HL-60 (cell line): ENCODE measurements around the gene NME2.
A peak's percentile ranks its signal among the peaks of the same experiment; 100 is the strongest.
"Not testable (repeated sequence)": the region's sequence is repeated elsewhere in the genome, so short reads cannot be mapped to it uniquely, and the experiment has no call there.

Experiments
- DNase-seq, 2 experiments: peaks; one replicate each; pipeline ENCODE4 v3.0.0-alpha.2; 2010 to 2020; ENCODE audit warnings: low read depth in 1 of 2, low spot score in 1 of 2
- H3K27ac ChIP-seq: fragments of 250-450 bp; sonication (Bioruptor Pico); replicated peaks from 2 replicates; pipeline ENCODE4 v1.5.1; 2020; ENCODE audit warnings: mild to moderate bottlenecking, moderate library complexity
- H3K27me3 ChIP-seq: fragments of 250-450 bp; sonication (Bioruptor Pico); 2 replicates; pipeline ENCODE4 v1.5.1; 2021; ENCODE audit warnings: mild to moderate bottlenecking, moderate library complexity; ENCODE audit not compliant: insufficient read depth, poor library complexity, severe bottlenecking
- H3K4me3 ChIP-seq: replicated peaks from 2 replicates; pipeline ENCODE4 v1.5.1; 2011; ENCODE audit warnings: mild to moderate bottlenecking, control low read depth, low read length; ENCODE audit not compliant: insufficient read depth
- GABPA ChIP-seq: IDR thresholded peaks from 2 replicates; pipeline ENCODE4 v1.6.1; 2012; ENCODE audit warnings: low read depth
- POLR2AphosphoS5 ChIP-seq: IDR thresholded peaks from 2 replicates; pipeline ENCODE4 v1.6.1; 2012; ENCODE audit warnings: low read depth
- SPI1 ChIP-seq: IDR thresholded peaks from 2 replicates; pipeline ENCODE4 v1.6.1; 2012; ENCODE audit warnings: low read depth, mild to moderate bottlenecking, borderline replicate concordance
- TF ChIP-seq, protein P1 (sequence below): IDR thresholded peaks from one replicate; pipeline ENCODE4 v1.5.1; 2011; ENCODE audit warnings: low read length, control low read depth, inconsistent platforms; ENCODE audit not compliant: insufficient read depth
- TF ChIP-seq, protein P2 (sequence below): IDR thresholded peaks from 2 replicates; pipeline ENCODE4 v1.6.1; 2012; ENCODE audit warnings: low read depth; ENCODE audit not compliant: insufficient replicate concordance

The NME2 gene

DNA sequence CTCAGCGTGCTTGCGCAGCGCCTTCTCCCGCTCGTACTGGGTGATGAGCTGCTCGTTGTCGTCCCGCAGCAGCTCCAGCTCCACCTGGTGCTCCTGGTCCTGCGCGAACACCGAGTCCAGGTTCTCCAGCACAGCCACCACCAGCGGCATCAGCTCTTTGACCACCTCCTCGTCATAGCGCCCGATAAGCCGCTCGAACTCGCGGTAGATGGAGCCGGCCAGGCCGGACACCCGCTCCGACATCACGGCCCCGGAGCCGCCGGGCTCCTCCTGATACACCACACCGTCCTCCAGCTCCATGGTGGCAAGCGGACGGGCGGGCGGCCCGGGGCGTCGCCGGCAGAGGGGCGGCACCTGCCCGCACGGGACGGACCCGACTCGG is 45.9 kb upstream of the NME2 start:
- Histone ChIP-seq H3K4me3 (peak overlapping the region; percentile 98), H3K27ac (peak overlapping the region; percentile 89), H3K27me3 (no peaks in the 10 kb centered on the region)
- peak; percentile 24 to 39 for DNase-seq
- TF ChIP-seq, protein P1, sequence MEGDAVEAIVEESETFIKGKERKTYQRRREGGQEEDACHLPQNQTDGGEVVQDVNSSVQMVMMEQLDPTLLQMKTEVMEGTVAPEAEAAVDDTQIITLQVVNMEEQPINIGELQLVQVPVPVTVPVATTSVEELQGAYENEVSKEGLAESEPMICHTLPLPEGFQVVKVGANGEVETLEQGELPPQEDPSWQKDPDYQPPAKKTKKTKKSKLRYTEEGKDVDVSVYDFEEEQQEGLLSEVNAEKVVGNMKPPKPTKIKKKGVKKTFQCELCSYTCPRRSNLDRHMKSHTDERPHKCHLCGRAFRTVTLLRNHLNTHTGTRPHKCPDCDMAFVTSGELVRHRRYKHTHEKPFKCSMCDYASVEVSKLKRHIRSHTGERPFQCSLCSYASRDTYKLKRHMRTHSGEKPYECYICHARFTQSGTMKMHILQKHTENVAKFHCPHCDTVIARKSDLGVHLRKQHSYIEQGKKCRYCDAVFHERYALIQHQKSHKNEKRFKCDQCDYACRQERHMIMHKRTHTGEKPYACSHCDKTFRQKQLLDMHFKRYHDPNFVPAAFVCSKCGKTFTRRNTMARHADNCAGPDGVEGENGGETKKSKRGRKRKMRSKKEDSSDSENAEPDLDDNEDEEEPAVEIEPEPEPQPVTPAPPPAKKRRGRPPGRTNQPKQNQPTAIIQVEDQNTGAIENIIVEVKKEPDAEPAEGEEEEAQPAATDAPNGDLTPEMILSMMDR = no peak
- TF ChIP-seq SPI1 (no peak), POLR2AphosphoS5 (no peak), GABPA (no peak)
- TF ChIP-seq, protein P2, sequence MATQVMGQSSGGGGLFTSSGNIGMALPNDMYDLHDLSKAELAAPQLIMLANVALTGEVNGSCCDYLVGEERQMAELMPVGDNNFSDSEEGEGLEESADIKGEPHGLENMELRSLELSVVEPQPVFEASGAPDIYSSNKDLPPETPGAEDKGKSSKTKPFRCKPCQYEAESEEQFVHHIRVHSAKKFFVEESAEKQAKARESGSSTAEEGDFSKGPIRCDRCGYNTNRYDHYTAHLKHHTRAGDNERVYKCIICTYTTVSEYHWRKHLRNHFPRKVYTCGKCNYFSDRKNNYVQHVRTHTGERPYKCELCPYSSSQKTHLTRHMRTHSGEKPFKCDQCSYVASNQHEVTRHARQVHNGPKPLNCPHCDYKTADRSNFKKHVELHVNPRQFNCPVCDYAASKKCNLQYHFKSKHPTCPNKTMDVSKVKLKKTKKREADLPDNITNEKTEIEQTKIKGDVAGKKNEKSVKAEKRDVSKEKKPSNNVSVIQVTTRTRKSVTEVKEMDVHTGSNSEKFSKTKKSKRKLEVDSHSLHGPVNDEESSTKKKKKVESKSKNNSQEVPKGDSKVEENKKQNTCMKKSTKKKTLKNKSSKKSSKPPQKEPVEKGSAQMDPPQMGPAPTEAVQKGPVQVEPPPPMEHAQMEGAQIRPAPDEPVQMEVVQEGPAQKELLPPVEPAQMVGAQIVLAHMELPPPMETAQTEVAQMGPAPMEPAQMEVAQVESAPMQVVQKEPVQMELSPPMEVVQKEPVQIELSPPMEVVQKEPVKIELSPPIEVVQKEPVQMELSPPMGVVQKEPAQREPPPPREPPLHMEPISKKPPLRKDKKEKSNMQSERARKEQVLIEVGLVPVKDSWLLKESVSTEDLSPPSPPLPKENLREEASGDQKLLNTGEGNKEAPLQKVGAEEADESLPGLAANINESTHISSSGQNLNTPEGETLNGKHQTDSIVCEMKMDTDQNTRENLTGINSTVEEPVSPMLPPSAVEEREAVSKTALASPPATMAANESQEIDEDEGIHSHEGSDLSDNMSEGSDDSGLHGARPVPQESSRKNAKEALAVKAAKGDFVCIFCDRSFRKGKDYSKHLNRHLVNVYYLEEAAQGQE = no peak

DNA sequence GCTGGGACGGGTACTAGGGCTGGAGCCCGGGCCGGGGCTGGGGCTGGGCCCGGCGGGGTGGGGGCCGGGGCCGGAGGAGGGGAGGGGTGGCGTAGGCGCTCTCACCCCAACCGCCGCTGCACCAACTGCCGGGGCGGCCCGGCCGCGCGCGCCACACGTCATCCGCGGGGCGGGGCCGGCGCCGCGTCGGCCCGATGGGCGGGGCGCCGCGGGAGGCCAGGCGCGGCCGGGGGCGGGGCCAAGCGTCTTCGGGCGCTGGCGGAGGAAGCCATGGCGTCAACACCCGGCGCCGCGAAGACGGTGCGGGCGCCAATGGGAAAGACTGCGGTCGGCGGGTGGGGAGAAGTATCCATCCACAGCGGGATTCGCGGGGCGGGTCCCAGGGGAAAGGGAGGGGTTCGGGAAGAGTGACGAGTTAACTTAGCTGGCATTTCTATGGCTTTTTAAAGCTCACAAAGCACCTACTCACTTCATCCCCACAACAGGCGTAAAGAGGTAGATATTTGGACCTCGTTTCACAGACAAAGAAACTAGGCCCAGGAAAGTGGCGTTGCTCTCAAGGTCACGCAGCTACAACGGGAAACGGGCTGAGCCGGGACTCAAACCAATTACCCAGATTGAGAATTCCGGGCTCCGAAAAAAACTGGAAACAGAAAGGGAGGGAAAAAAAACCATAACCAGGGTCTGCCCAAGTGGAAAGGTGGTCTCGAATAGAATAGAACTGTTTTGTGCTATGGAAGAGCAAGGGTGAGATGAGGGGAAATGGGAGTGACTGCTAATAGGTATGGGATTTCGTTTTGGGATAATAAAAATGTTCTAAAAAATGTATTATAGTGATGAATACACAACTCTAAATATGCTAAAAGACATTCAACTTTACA is 45.2 kb upstream of the NME2 start, which contains the start of gene SPAG9:
SPAG9 (minus strand) TSS at position 130 of the 881 bp plus-strand sequence. CDS start 212 bp downstream, outside the sequence.
- Histone ChIP-seq H3K27me3 (no peaks in the 10 kb centered on the region), H3K4me3 (peak within 1 kb of the TSS; percentile 98), H3K27ac (peak within 1 kb of the TSS; percentile 89)
- TF ChIP-seq, protein P2 = peak; percentile 25
- no peak for TF ChIP-seq SPI1
- TF ChIP-seq POLR2AphosphoS5 = peak; percentile 26; the same call in 1 of the 2 replicates
- DNase-seq = peak; percentile 93 to 94

DNA sequence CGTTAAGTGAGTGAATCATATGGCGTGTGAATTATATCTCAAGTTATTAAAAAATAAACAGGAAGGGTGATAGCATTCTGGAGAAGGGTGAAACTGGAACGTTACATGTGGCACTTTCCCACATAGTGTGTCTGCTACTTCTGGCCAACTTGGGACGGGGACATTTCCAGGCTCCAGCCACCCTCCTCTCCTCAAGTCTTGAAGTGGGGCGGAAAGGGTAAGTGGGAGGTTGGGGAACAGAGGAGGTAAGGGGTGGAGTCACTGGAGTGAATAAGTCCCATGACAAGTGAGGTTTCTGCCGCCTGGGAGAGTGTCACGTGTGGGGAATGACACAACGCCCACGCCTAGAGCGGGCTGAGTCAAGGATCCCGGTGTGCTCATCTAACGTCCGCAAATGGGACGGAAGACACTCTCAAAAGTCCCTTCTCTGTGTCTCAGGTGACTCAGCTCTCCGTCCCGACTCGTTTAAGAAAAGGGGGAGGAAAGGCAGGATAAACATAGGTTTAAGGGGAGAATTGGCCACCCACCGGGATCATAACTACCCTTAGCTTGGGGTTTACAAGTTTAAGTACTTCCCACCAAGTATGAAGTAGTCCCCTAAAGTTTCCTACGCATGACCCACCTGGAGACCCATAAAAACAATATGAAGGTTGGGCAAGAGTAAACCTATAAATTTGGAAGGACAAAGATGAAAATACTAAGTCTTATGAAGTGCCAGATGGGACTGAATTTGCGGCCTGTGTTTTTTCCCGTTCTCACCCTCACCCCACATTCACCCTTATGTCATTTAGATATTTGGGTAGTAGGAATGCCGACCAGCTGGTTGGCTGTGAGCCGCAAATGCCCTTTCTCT is 44.4 kb upstream of the NME2 start:
- Histone ChIP-seq H3K4me3 (peak overlapping the region; percentile 57), H3K27me3 (no peaks in the 10 kb centered on the region), H3K27ac (peak overlapping the region; percentile 79)
- TF ChIP-seq POLR2AphosphoS5 = peak; percentile 92
- no peak for TF ChIP-seq SPI1
- TF ChIP-seq, protein P2 = peak; percentile 20
- TF ChIP-seq GABPA = no peak
- peak; percentile 97 to 99 for DNase-seq

DNA sequence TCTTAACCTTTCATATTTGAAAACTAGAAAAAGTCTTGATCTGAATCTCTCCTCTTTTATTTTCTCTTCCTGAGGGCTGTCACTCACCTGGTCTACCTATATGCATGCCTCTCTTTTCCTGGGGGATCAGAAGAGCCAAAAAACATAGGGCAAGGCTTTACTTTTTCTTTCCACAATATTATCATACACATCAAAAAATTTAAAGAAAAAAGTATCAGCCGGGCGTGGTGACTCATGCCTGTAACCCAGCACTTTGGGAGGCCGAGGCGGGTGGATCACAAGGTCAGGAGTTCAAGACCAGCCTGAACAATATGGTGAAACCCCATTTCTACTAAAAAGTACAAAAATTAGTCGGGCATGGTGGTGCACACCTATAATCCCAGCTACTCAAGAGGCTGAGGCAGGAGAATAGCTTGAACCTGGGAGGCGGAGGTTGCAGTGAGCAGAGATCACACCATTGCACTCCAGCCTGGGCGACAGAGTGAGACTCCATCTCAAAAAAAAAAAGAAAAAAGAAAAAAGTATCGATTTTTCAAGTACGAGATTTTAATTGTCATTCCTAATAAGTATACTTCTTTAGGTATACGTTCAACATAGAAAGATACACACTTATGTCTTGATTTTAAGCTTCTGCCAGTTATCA is 43.6 kb upstream of the NME2 start:
- peak overlapping the region; percentile 79 for H3K27ac ChIP-seq
- H3K4me3 ChIP-seq, H3K27me3 ChIP-seq, DNase-seq: not testable (repeated sequence)
